HG02588 (cell line): ENCODE results near the gene RAB20.

Experiments used
- ATAC-seq: cut with Tn5 transposase; IDR thresholded peaks from one replicate; pipeline ENCODE4 v1.9.1; 2021; ENCODE audit warnings: mild to moderate bottlenecking, moderate library complexity; ENCODE audit not compliant: unreplicated experiment

RAB20 gene

DNA sequence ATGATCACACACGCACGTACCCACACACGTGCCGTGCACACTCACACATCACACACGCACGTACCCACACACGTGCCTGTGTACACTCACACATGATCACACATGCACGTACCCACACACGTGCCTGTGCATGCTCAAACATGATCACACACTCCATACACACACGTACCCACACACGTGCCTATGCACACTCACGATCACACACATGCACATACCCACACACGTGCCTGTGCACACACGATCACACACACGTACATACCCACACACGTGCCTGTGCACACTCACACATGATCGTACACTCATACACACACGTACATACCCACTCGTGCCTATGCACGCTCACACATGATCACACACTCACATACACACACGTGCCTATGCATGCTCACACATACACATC is 86.8 kb downstream of the RAB20 start:
- no peak for ATAC-seq
